ENCODE measurements around the gene MTHFD1L.

DNA sequence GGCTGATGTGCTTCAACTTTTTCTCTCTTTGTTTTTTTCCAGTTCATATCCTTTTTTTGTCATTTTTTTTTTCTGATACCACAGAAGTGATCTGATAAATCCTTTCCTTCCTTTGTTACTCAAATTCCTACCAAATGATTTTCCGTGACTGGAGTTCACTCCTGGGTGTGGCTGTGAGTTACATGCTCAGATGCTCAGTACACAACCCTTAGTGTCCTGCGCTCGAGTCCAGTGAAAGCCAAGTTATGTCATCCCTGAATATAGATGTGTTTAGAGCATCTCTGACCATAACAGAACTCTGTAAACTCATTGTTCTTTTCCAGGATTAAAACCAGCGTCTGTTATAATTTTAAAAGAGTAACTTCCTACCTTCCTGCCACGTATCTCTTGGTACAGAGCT lies 227.1 kb downstream of the MTHFD1L start:
- TF ChIP-seq, protein P1, sequence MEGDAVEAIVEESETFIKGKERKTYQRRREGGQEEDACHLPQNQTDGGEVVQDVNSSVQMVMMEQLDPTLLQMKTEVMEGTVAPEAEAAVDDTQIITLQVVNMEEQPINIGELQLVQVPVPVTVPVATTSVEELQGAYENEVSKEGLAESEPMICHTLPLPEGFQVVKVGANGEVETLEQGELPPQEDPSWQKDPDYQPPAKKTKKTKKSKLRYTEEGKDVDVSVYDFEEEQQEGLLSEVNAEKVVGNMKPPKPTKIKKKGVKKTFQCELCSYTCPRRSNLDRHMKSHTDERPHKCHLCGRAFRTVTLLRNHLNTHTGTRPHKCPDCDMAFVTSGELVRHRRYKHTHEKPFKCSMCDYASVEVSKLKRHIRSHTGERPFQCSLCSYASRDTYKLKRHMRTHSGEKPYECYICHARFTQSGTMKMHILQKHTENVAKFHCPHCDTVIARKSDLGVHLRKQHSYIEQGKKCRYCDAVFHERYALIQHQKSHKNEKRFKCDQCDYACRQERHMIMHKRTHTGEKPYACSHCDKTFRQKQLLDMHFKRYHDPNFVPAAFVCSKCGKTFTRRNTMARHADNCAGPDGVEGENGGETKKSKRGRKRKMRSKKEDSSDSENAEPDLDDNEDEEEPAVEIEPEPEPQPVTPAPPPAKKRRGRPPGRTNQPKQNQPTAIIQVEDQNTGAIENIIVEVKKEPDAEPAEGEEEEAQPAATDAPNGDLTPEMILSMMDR (conservative IDR thresholded peaks at IDR 0.05 in 1 of 2, IDR thresholded peaks at IDR 0.05 in 1 of 2; ENCODE audit: low read depth in 1 of 2, low read length in 2 of 2): no peak
- TF ChIP-seq EZH2 (IDR thresholded peaks at IDR 0.05; ENCODE audit: low read length, missing control alignments): no peak

All from fibroblast of lung (primary cell).